GM21423 (cell line): Measurements from ENCODE around the gene PPIF.
A peak's percentile ranks its signal among the peaks of the same experiment; 100 is the strongest.

Source experiments
- ATAC-seq: cut with Tn5 transposase; IDR thresholded peaks from one replicate; pipeline ENCODE4 v1.9.1; 2021; ENCODE audit warnings: mild to moderate bottlenecking, moderate library complexity; ENCODE audit not compliant: unreplicated experiment

PPIF gene

GRCh38 chr10:79313320-79313719 is 33.9 kb upstream of the PPIF start:
- no peak for ATAC-seq

- no peak for ATAC-seq
These were observed 33.3 kb upstream of the PPIF start for GRCh38 chr10:79313911-79314439.

GRCh38 chr10:79314761-79315601 is 32.3 kb upstream of the PPIF start:
- no peak for ATAC-seq

- no peak for ATAC-seq
These were observed 31.7 kb upstream of the PPIF start for GRCh38 chr10:79315602-79315920.

GRCh38 chr10:79316671-79317431 is 30.4 kb upstream of the PPIF start:
- peak; percentile 62 for ATAC-seq

GRCh38 chr10:79318369-79318768 is 28.9 kb upstream of the PPIF start:
- ATAC-seq = no peak

GRCh38 chr10:79319115-79319771 is 28.0 kb upstream of the PPIF start:
- ATAC-seq = no peak

- no peak for ATAC-seq
These were observed 27.0 kb upstream of the PPIF start for GRCh38 chr10:79320316-79320715.

GRCh38 chr10:79320820-79321493 is 26.3 kb upstream of the PPIF start:
- no peak for ATAC-seq

GRCh38 chr10:79321494-79321882 is 25.8 kb upstream of the PPIF start:
- ATAC-seq = no peak

GRCh38 chr10:79321951-79322350 is 25.3 kb upstream of the PPIF start:
- ATAC-seq = no peak

- peak; percentile 57 for ATAC-seq
These were observed 24.4 kb upstream of the PPIF start for GRCh38 chr10:79322616-79323543.

GRCh38 chr10:79323602-79324001 is 23.7 kb upstream of the PPIF start:
- ATAC-seq = no peak

- ATAC-seq = no peak
These were observed 23.1 kb upstream of the PPIF start for GRCh38 chr10:79324032-79324695.

GRCh38 chr10:79326361-79327089 is 20.7 kb upstream of the PPIF start:
- ATAC-seq = no peak

- ATAC-seq = peak; percentile 24
These were observed 20.2 kb upstream of the PPIF start for GRCh38 chr10:79327090-79327457.

GRCh38 chr10:79328147-79328701 is 19.0 kb upstream of the PPIF start:
- ATAC-seq = no peak

- no peak for ATAC-seq
These were observed 18.3 kb upstream of the PPIF start for GRCh38 chr10:79328737-79329504.
